ENCODE data around the gene DYRK1A. TPM values are rescaled to one million over a fixed set of nuclear protein-coding genes. Genes with fewer than 3 reads are reported as not detected.

The DYRK1A gene
- total RNA-seq, 2 donors from 2014 or later: 55.6 to 59.9 TPM

DNA sequence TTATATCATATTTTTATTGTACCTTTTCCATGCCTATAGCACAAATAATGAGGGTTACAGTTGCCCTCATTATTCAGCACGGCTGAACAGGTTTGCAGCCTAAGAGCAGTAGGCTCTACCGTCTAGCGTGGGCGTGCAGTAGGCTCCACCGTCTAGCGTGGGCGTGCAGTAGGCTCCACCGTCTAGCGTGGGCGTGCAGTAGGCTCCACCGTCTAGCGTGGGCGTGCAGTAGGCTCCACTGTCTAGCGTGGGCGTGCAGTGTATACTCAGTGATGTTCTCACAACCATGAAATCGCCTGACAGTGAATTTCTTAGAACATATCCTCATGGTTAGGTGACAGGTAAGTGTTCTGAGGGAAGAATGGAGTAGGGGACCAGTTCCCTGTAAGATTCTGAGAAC lies 84.9 kb downstream of the DYRK1A start:
- Mint-ChIP-seq H3K4me3 (no peak overlapping the region), H3K27me3 (no peaks in the 10 kb centered on the region), H3K27ac (peak overlapping the region; percentile 10), H3K4me1 (peaks cover 38% of the 10 kb centered on the region), H3K9me3 (no peaks in the 10 kb centered on the region), H3K36me3 (ENCODE audit: low read depth) (peaks cover 18% of the 10 kb centered on the region)
- no peak for ATAC-seq (replicated peaks)

- Mint-ChIP-seq H3K4me3 (no peak overlapping the region), H3K9me3 (no peaks in the 10 kb centered on the region), H3K4me1 (peaks cover 42% of the 10 kb centered on the region), H3K27ac (peak overlapping the region; percentile 10), H3K27me3 (no peaks in the 10 kb centered on the region), H3K36me3 (ENCODE audit: low read depth) (peaks cover 20% of the 10 kb centered on the region)
- no peak for ATAC-seq (replicated peaks)
Measured at GRCh38 chr21:37452227-37452626, 85.7 kb downstream of the DYRK1A start.

DNA sequence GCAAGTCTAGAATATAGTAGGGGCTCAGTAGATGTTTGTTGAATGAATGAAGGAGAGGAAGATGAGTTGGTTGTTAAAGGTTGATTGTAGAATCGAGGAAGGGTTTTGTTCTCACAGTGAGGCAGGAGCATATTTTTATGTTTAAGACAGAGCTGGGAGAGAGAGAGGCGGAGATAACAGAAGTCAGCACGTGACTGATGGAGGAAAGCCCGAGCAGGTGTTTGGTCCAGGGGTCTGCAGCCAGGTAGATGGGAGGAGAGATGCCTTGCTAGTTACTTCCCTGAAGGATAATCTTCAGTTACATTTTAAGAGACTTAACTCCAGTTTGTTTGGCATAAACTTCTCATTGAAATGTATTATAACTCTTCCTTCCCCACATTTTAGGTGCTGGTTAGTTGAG lies 86.8 kb downstream of the DYRK1A start:
- no peak for ATAC-seq (replicated peaks)
- H3K27ac Mint-ChIP-seq: no peak overlapping the region
- H3K4me1 Mint-ChIP-seq: peaks cover 49% of the 10 kb centered on the region
- peaks cover 24% of the 10 kb centered on the region for H3K36me3 Mint-ChIP-seq (ENCODE audit: low read depth)
- no peaks in the 10 kb centered on the region for H3K9me3 Mint-ChIP-seq
- no peak overlapping the region for H3K4me3 Mint-ChIP-seq
- H3K27me3 Mint-ChIP-seq: no peaks in the 10 kb centered on the region

DNA sequence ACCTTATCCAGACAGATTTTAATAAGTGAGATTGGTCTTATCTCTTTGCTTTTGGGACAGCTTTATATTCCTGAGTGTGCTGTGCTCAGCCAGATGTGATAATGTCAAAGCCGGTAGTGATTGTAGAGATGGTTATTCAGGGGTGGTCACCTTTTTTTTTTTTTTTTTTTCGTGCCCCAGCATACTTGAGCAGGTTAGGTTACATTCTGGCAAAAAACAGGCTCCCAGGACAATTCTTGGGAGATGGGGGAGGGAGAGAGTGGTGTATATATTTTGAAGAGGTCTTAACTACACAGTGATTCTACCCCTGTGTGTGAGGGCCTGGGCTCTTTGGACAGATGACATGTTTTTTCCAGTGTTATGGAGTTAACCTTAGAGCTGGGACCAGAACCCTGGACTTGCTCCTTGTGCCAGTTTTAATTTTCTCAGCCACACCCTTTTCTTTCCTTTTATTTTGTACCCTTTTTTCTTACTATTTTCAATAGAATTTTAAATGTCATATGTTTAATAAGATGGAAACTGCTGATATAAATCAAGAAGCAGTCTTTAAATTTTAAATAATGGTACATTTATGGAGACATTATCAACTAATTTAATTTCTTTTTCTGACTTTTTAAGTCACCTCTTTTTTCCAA lies 88.4 kb downstream of the DYRK1A start:
- peaks cover 13% of the 10 kb centered on the region for H3K36me3 Mint-ChIP-seq (ENCODE audit: low read depth)
- peak overlapping the region; percentile 40 for H3K4me3 Mint-ChIP-seq
- H3K27ac Mint-ChIP-seq: peak overlapping the region; percentile 83
- peaks cover 55% of the 10 kb centered on the region for H3K4me1 Mint-ChIP-seq
- no peaks in the 10 kb centered on the region for H3K27me3 Mint-ChIP-seq
- ATAC-seq (replicated peaks): no peak
- no peaks in the 10 kb centered on the region for H3K9me3 Mint-ChIP-seq

GRCh38 chr21:37455504-37455911 lies 88.9 kb downstream of the DYRK1A start:
- Mint-ChIP-seq H3K4me1 (peaks cover 51% of the 10 kb centered on the region), H3K9me3 (no peaks in the 10 kb centered on the region), H3K27ac (peak overlapping the region; percentile 35), H3K36me3 (ENCODE audit: low read depth) (peaks cover 9% of the 10 kb centered on the region), H3K4me3 (peak overlapping the region; percentile 40), H3K27me3 (no peaks in the 10 kb centered on the region)
- peak; percentile 50 for ATAC-seq (replicated peaks)

GRCh38 chr21:37458669-37459276 lies 92.2 kb downstream of the DYRK1A start:
- Mint-ChIP-seq H3K36me3 (ENCODE audit: low read depth) (peaks cover 9% of the 10 kb centered on the region), H3K9me3 (no peaks in the 10 kb centered on the region), H3K4me3 (peak overlapping the region; percentile 37), H3K4me1 (peaks cover 60% of the 10 kb centered on the region), H3K27ac (peak overlapping the region; percentile 79), H3K27me3 (no peaks in the 10 kb centered on the region)
- ATAC-seq (replicated peaks): no peak

- Mint-ChIP-seq H3K4me3 (no peak overlapping the region), H3K27me3 (no peaks in the 10 kb centered on the region), H3K9me3 (no peaks in the 10 kb centered on the region), H3K36me3 (ENCODE audit: low read depth) (peaks cover 9% of the 10 kb centered on the region), H3K4me1 (peaks cover 59% of the 10 kb centered on the region), H3K27ac (no peak overlapping the region)
- no peak for ATAC-seq (replicated peaks)
Measured at GRCh38 chr21:37459575-37459974, 93.0 kb downstream of the DYRK1A start.

DNA sequence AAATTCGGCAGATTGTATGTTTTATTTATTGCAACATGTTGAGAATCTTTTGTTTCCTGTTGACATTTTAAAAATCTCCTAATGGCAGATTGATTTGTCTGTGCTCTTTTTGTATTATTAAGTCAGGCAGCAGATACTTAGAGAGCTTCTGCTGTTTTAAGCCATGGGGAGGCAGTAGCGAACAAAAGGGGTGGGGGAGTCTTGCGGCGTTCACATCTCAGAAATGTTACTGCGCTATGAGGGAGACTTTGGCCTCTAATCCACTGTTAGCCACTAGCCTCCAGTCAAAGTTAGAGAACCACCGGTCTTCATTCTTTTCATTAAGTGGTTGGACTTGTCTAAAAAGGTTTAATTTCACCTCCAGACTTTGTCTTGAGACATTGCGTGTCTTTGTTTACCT lies 93.6 kb downstream of the DYRK1A start:
- H3K36me3 Mint-ChIP-seq (ENCODE audit: low read depth): peaks cover 9% of the 10 kb centered on the region
- no peak for ATAC-seq (replicated peaks)
- no peak overlapping the region for H3K4me3 Mint-ChIP-seq
- H3K27me3 Mint-ChIP-seq: no peaks in the 10 kb centered on the region
- H3K27ac Mint-ChIP-seq: no peak overlapping the region
- H3K9me3 Mint-ChIP-seq: no peaks in the 10 kb centered on the region
- H3K4me1 Mint-ChIP-seq: peaks cover 59% of the 10 kb centered on the region

- H3K4me3 Mint-ChIP-seq: peak overlapping the region; percentile 73
- H3K27me3 Mint-ChIP-seq: no peaks in the 10 kb centered on the region
- peaks cover 55% of the 10 kb centered on the region for H3K4me1 Mint-ChIP-seq
- H3K9me3 Mint-ChIP-seq: no peaks in the 10 kb centered on the region
- peaks cover 14% of the 10 kb centered on the region for H3K36me3 Mint-ChIP-seq (ENCODE audit: low read depth)
- ATAC-seq (replicated peaks): peak; percentile 50
- peak overlapping the region; percentile 83 for H3K27ac Mint-ChIP-seq
Measured at GRCh38 chr21:37461479-37461878, 94.9 kb downstream of the DYRK1A start.

GRCh38 chr21:37462087-37462861 lies 95.7 kb downstream of the DYRK1A start:
- H3K36me3 Mint-ChIP-seq (ENCODE audit: low read depth): peaks cover 19% of the 10 kb centered on the region
- H3K27me3 Mint-ChIP-seq: no peaks in the 10 kb centered on the region
- peak overlapping the region; percentile 73 for H3K4me3 Mint-ChIP-seq
- peaks cover 53% of the 10 kb centered on the region for H3K4me1 Mint-ChIP-seq
- peak overlapping the region; percentile 83 for H3K27ac Mint-ChIP-seq
- no peak for ATAC-seq (replicated peaks)
- no peaks in the 10 kb centered on the region for H3K9me3 Mint-ChIP-seq

GRCh38 chr21:37463083-37463801 lies 96.7 kb downstream of the DYRK1A start:
- H3K27ac Mint-ChIP-seq: no peak overlapping the region

DNA sequence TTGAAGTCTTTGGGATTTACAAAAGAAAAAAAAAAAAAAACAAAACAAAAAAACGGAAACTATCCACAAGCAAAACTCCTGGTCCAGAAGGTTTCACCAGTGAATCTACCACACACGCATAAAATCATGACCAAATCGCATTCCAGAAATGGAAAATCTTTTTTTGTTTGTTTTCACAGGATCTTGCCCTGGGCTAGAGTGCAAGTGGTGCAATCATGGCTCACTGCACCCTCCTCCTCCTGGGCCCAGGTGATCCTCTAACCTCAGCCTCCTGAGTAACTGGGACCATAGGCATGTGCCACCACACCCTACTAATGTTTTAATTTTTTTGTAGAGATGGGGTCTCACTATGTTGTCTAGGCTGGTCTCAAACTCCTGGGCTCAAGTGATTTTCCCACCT lies 100.5 kb downstream of the DYRK1A start:
- Mint-ChIP-seq H3K4me3 (no peak overlapping the region), H3K27ac (no peak overlapping the region), H3K36me3 (ENCODE audit: low read depth) (peaks cover 47% of the 10 kb centered on the region), H3K27me3 (no peaks in the 10 kb centered on the region), H3K4me1 (peaks cover 58% of the 10 kb centered on the region), H3K9me3 (peaks cover 3% of the 10 kb centered on the region)
- ATAC-seq (replicated peaks): no peak

More at GRCh38 chr21:37463083-37463801, 96.7 kb downstream of the DYRK1A start:
- H3K36me3 Mint-ChIP-seq (ENCODE audit: low read depth): peaks cover 25% of the 10 kb centered on the region
- H3K4me1 Mint-ChIP-seq: peaks cover 53% of the 10 kb centered on the region
- peak overlapping the region; percentile 73 for H3K4me3 Mint-ChIP-seq
- no peaks in the 10 kb centered on the region for H3K9me3 Mint-ChIP-seq
- no peaks in the 10 kb centered on the region for H3K27me3 Mint-ChIP-seq
- peak; percentile 73 for ATAC-seq (replicated peaks)

DNA sequence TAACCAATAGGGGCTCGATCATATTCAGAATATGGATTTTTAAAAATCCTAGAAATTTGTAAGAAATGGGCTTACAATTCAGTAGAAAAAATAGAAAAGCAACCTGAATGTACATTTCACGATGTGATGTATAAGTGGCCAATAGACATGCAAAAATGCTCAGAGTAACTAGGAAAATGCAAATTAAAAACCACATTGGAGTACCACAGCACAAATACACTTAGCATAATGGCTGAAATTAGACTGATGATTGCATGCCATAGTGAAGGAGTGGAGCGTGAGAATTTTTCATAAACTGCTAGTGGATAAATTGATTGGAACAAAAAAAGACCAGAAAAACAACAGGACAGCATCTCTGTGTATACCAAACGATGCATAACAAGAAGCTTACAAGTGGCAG lies 102.3 kb downstream of the DYRK1A start:
- H3K4me3 Mint-ChIP-seq: no peak overlapping the region
- peaks cover 64% of the 10 kb centered on the region for H3K36me3 Mint-ChIP-seq (ENCODE audit: low read depth)
- H3K27ac Mint-ChIP-seq: peak overlapping the region; percentile 75
- H3K27me3 Mint-ChIP-seq: no peaks in the 10 kb centered on the region
- no peak for ATAC-seq (replicated peaks)
- H3K4me1 Mint-ChIP-seq: peaks cover 42% of the 10 kb centered on the region
- H3K9me3 Mint-ChIP-seq: peaks cover 3% of the 10 kb centered on the region

DNA sequence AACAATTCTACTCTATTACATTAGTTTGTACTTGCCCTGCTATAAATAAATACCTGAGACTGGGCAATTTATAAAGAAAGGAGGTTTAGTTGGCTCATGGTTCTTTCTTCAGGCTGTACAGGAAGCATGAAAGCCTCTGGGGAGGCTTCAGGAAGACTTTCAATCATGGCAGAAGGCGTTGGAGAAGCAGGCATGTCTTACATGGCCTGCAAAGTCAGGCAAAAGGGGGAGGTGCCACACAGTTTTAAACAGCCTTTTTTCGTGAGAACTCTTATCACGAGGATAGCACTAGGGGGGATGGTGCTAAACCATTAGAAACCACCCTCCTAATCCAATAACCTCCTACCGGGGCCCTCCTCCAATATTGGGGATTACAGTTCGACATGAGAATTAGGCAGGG lies 102.9 kb downstream of the DYRK1A start:
- Mint-ChIP-seq H3K36me3 (ENCODE audit: low read depth) (peaks cover 65% of the 10 kb centered on the region), H3K9me3 (peaks cover 3% of the 10 kb centered on the region), H3K4me1 (peaks cover 42% of the 10 kb centered on the region), H3K27ac (peak overlapping the region; percentile 75), H3K4me3 (no peak overlapping the region), H3K27me3 (no peaks in the 10 kb centered on the region)
- no peak for ATAC-seq (replicated peaks)

Measured in activated T-helper 17 cell treated with anti-CD3 and anti-CD28 coated beads, Interleukin-2, amount 50 U/mL, for 72 hours (primary cell).